Central memory CD4-positive, alpha-beta T cell (primary cell): ENCODE measurements around the gene HOXB2.

Experiments used
- DNase-seq: peaks from one replicate; pipeline ENCODE4 v3.0.0; 2022

Gene HOXB2

GRCh38 chr17:48578616-48579470 is 33.9 kb upstream of the HOXB2 start:
- DNase-seq, result no peak

GRCh38 chr17:48577946-48578615 is 33.2 kb upstream of the HOXB2 start, which contains the start of gene HOXB4:
Gene HOXB4, minus strand, starts transcription at chr17:48578350. Its CDS starts 31 bp downstream, at chr17:48578319.
- peak; percentile 70 for DNase-seq

GRCh38 chr17:48577330-48577945 is 32.5 kb upstream of the HOXB2 start:
- DNase-seq, result no peak

- DNase-seq, result no peak
These were observed 31.8 kb upstream of the HOXB2 start for GRCh38 chr17:48576479-48577309.

- no peak for DNase-seq
These were observed 31.0 kb upstream of the HOXB2 start for GRCh38 chr17:48575673-48576478.

- DNase-seq, result no peak
These were observed 30.2 kb upstream of the HOXB2 start for GRCh38 chr17:48575066-48575582.

- no peak for DNase-seq
These were observed 29.7 kb upstream of the HOXB2 start for GRCh38 chr17:48574505-48575065.

- DNase-seq, result no peak
These were observed 27.0 kb upstream of the HOXB2 start for GRCh38 chr17:48571826-48572417.

GRCh38 chr17:48571024-48571818 is 26.3 kb upstream of the HOXB2 start:
- DNase-seq, result no peak

- DNase-seq, result no peak
These were observed 25.6 kb upstream of the HOXB2 start for GRCh38 chr17:48570325-48571023.

- DNase-seq, result no peak
These were observed 24.9 kb upstream of the HOXB2 start for GRCh38 chr17:48569674-48570324.

- no peak for DNase-seq
These were observed 24.3 kb upstream of the HOXB2 start for GRCh38 chr17:48569240-48569582.

- no peak for DNase-seq
These were observed 23.8 kb upstream of the HOXB2 start for GRCh38 chr17:48568499-48569239.

- no peak for DNase-seq
These were observed 22.9 kb upstream of the HOXB2 start for GRCh38 chr17:48567646-48568354.

- DNase-seq, result no peak
These were observed 22.3 kb upstream of the HOXB2 start for GRCh38 chr17:48567209-48567608.

- no peak for DNase-seq
These were observed 21.8 kb upstream of the HOXB2 start for GRCh38 chr17:48566717-48567116.

- no peak for DNase-seq
These were observed 21.2 kb upstream of the HOXB2 start for GRCh38 chr17:48565925-48566710.
